Neural cell (in vitro differentiated cells): ENCODE data around the gene KLC3.

Experiments
- CTCF ChIP-seq: fragments of 450-650 bp; IDR thresholded peaks from 2 replicates; pipeline ENCODE4 v1.5.1; 2014; ENCODE audit warnings: antibody characterized with exemption, mild to moderate bottlenecking, moderate library complexity; ENCODE audit not compliant: poor library complexity, severe bottlenecking
- EP300 ChIP-seq: fragments of 450-650 bp; conservative IDR thresholded peaks from 2 replicates; pipeline ENCODE4 v1.6.1; 2014; ENCODE audit warnings: antibody characterized with exemption, mild to moderate bottlenecking, moderate library complexity; ENCODE audit not compliant: poor library complexity, severe bottlenecking
- EZH2 ChIP-seq: fragments of 200-600, 300-800 bp; shearing (Covaris generic), sonication (generic); IDR thresholded peaks from 2 replicates; pipeline ENCODE4 v1.6.1; 2014; ENCODE audit warnings: antibody characterized with exemption, low read length, borderline replicate concordance, mild to moderate bottlenecking; ENCODE audit not compliant: insufficient read depth, poor library complexity, severe bottlenecking
- MXI1 ChIP-seq: fragments of 450-650 bp; conservative IDR thresholded peaks from 2 replicates; pipeline ENCODE4 v1.6.1; 2014; ENCODE audit warnings: antibody characterized with exemption, mild to moderate bottlenecking; ENCODE audit not compliant: poor library complexity, severe bottlenecking
- POLR2AphosphoS5 ChIP-seq: IDR thresholded peaks from 2 replicates; pipeline ENCODE4 v1.6.1; 2012
- RAD21 ChIP-seq: fragments of 450-650 bp; conservative IDR thresholded peaks from 2 replicates; pipeline ENCODE4 v1.6.1; 2014; ENCODE audit warnings: antibody characterized with exemption, mild to moderate bottlenecking, moderate library complexity
- REST ChIP-seq: IDR thresholded peaks from 2 replicates; pipeline ENCODE4 v1.6.1; 2012; ENCODE audit warnings: borderline replicate concordance
- SMC3 ChIP-seq: fragments of 450-650 bp; conservative IDR thresholded peaks from 2 replicates; pipeline ENCODE4 v1.6.1; 2014; ENCODE audit warnings: antibody characterized with exemption, mild to moderate bottlenecking, moderate library complexity; ENCODE audit not compliant: poor library complexity
- TAF1 ChIP-seq: IDR thresholded peaks from 2 replicates; pipeline ENCODE4 v1.6.1; 2012; ENCODE audit warnings: low read depth

- TF ChIP-seq CTCF: no peak
- no peak for TF ChIP-seq REST
- no peak for TF ChIP-seq EZH2
- no peak for TF ChIP-seq RAD21
- TF ChIP-seq POLR2AphosphoS5: no peak
- no peak for TF ChIP-seq TAF1
- no peak for TF ChIP-seq EP300
- no peak for TF ChIP-seq SMC3
- TF ChIP-seq MXI1: no peak
Observed at GRCh38 chr19:45400192-45400591, 59.6 kb downstream of the KLC3 start.
